RCC 7860 (cell line): ENCODE data around the gene ABCG1.

Source experiments
- DNase-seq: peaks from one replicate; pipeline ENCODE4 v3.0.0-alpha.2; 2015; ENCODE audit warnings: low spot score
- FAIRE-seq: peaks from 2 replicates; lab custom pipeline; 2012; peaks lifted over from hg19 to GRCh38; lab: Jason Lieb, UNC

ABCG1 gene

DNA sequence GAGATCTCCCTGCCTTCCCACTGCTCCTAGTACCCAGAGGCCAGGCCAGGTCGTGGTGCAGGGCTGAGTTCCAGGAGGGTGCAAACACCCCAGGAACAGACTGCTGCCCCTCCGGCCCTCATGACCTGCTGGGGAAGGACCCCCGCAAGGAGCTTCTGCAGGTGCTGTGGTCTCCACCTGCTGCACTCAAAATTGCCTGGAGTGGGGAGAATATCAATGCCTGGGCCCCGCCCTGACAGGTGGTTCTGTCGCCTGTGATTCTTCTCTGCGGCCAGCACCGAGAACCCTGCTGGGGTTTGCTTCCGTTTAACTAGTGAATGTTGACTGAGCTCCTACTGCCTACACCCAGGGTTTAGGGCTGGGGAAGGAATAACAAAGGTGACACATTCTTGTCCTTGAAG lies 98.4 kb downstream of the ABCG1 start:
- DNase-seq (no peak), FAIRE-seq (no peak)

DNA sequence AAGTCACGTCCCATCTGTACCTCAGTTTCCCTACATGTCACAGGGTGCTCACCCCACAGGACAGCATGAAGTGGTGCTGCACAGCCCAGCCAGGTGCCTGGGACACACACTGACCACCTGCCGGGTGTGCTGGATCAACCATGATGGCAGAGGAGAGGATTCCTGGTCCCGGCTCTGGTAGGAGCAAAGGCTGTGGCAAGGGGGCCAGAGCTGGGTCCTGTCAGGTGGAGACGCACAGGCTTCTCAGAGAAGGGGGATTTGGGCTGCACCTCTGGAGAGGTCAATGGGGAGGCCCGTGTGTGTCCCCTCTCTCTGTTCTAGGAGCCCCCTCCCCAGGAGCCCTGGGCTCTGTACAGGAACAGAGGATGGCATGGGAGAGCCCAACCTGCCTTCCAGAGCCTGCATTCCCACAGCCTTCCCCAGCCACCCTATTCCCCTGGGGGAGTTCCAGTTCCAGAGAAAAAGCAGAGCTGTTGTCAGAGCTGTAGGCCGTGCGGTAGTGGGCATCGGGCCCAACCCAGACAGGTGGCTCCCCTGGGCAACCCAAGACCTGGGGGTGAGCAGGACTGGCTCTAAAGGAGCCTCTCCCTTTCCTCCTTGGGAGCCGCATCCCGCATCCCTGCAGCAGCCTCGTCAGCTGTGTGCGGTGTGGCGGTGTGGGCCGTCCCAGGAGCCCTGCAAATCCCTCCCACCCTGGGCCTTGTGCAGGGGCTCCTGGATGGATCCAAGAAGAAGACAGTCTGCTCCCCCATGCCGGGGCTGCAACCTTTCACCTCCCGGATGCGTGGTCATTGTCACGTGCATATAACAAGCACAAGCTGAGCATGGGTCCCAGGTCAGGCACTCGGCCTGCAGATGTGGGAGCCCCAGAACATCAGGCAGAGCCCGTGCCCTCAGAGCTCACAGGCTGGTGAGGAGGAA lies 99.1 kb downstream of the ABCG1 start:
- no peak for DNase-seq
- no peak for FAIRE-seq

DNA sequence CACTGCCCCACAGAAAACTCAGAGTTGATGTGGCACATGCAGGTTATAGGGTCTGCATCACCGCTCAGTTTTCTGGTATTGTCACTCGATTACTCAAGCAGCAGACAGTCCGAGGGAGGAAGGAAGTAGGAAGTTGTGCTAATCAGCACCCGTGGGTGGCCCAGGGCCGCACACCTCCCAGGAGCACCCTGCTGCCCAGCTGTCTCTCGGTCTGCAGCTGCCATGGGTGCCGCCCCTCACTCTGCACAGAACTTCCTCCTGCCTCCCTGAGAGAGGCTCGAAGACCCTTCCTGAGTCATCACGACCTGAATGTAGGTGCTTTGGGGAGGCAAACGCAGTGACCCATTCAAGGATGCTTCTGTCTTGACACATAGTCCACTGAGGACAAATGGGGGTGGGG lies 100.4 kb downstream of the ABCG1 start:
- DNase-seq: no peak
- FAIRE-seq: no peak

DNA sequence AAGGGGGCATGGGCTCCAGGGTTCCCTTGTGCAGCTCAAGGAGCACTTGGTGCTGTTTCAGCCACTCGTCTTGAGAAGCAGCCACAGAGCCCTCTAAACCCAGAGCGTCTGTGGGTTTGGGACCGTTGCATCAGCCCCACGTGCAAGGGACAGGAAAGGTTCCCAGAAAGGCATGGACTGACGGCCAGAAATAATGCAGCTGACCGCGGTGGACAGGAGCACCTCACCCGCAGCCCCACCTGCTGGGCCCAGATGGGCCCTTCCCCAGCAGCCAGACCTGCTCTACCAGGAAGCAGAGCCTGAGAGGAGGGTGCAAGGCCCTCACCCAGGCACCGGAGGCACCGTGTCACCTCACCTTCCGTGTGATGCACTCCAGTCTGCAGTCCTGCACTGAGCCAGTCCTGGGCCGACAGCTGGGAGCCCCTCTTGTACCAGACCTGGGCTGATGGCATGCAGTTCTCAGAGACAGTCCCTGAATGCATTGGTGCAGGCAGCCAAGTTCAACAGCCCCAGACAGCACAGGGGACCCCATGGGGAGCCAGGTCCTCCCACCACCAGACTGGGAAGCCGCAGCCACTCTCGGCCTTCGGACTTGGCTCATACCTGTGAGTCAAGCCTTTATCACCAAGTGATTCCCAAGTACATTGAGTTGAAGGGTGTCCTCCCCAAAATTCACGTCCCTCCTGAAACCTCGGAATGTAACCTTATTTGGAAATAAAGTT lies 101.1 kb downstream of the ABCG1 start:
- FAIRE-seq (no peak), DNase-seq (no peak)

DNA sequence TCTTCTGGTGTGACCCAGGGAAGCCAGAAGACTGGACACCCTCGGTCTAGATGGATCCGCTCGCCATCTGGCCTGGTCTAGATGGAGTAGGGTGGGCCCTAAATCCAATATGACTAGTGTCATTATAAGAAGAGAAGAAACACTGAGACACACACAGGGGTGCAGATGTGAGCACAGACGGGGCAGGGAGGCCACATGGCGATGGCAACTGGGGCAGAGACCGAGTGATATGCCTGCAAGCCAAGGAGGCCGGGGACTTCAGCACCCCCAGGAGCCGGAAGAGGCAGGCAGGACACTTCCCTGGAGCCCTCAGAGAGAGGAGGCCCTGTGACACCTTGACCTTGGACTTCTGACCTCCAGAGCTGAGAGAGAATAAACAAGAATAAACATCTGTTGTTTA lies 101.9 kb downstream of the ABCG1 start:
- DNase-seq (no peak), FAIRE-seq (no peak)

DNA sequence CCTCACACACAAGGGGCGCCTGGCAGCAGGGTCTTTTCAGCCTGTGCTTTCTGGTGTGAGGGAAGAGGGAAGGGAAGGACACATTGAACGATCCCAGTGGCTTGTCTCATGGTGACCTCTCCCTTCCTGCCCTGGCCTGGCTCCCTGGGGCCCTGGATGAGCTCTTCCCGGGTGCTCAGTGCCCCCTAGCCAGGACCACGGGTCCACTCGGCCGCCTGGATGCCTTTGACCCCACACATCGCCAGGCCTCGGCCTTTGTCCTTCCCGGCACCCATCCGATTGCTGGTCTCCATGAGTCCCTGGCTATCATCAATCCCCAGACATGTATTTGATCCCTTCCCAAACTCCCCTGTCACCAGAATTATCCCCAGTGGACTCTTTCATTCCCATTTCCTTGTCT lies 102.3 kb downstream of the ABCG1 start:
- FAIRE-seq: no peak
- no peak for DNase-seq

DNA sequence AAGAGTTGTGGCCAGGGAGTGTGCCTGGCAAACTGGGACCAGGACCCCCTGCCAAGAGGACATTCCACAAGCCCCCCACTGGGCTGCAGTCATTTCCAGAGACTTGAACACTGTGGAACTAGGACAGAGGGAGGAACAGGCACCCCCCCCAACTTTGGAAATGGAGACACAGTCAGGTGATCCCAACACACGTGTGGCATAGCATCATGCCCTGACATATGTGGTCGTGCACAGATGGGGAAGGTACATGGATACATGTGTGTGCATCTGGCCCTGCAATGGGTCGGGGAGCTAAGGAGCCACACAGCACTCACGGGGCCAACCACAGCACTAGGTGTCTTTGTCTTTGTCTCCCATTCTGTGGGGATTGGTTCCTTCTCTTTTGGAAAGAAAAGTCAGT lies 102.9 kb downstream of the ABCG1 start:
- no peak for FAIRE-seq
- DNase-seq: no peak

DNA sequence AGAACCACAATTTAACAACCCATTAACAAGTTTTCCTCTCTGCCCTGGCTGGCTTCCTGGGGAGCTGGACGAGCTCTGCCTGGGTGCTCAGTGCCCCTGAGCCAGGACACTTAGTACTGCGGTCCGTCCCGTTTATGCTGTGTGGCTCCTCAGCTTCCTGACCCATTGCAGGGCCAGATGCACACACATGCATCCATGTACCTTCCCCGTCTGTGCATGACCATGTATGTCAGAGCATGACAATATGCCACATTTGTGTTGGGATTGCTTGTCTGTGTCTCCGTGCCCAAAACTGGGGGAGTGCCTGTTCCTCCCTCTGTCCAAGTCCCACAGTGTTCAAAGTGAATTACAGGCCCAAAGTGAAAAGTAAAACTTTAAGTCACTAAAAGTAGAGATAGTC lies 106.0 kb downstream of the ABCG1 start:
- DNase-seq (no peak), FAIRE-seq (no peak)

DNA sequence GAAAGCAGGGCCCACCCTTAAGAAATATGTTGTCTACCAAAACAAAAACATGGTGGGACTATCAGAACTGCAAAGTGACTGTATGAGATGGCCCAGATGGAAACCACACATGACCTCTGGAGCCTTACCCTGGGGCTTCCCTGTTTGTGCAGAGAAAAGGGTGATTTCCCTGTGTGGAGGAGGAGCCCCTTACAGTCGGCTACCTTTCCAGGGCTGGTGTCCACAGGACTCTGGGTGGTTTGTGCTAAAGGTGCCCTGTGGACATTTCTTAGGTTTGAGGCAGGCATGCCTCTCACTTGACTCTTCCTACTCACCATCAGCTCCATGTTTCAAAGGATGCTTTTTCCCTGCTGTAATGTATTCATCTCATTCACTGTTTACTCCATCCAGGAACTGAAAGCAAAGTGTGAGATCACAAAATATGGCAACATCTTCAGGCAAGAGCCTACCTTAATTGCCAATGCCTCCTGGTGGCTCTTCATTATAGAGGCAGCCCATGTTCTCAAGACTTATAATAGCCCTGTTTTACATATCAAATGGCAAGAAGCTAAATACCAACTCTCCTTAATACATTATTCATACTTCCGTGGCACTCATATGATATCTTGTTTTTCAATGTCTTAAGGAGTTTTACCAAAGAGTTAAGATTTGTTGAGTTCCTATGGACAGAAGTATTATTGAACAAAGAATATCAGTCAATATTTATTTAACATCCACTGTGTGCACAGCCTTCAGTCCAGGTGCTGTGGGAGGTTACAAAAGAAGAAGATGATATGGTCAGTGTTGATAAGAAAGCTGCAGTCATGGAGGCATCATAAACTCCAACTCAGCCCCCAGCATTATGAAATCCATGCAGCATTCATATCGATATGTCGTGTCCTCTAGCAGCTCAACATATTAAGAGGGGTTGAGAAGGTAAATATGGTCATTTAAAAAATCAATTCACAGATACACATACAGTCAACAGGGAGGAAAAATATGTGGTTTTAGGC lies 111.7 kb downstream of the ABCG1 start:
- FAIRE-seq (no peak), DNase-seq (no peak)

DNA sequence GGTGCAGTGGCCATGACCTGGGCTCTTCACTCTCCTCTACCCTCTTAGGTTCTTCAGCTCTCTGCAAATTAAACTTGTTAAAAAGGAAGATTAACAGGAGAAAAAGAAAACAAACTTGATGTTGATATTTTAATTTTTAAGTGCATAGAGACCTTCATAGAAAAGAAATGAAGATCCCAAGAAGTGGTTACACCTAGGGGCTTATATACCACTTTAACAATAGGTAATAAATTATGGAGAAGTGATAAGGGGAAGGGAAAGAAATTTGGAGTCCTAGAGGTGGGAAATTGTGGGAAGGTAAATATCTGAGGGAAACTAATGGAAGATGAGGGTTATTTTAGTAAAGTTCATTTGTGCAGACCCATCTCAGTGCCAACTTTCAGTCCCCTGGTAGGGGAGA lies 112.7 kb downstream of the ABCG1 start:
- no peak for FAIRE-seq
- DNase-seq: no peak

DNA sequence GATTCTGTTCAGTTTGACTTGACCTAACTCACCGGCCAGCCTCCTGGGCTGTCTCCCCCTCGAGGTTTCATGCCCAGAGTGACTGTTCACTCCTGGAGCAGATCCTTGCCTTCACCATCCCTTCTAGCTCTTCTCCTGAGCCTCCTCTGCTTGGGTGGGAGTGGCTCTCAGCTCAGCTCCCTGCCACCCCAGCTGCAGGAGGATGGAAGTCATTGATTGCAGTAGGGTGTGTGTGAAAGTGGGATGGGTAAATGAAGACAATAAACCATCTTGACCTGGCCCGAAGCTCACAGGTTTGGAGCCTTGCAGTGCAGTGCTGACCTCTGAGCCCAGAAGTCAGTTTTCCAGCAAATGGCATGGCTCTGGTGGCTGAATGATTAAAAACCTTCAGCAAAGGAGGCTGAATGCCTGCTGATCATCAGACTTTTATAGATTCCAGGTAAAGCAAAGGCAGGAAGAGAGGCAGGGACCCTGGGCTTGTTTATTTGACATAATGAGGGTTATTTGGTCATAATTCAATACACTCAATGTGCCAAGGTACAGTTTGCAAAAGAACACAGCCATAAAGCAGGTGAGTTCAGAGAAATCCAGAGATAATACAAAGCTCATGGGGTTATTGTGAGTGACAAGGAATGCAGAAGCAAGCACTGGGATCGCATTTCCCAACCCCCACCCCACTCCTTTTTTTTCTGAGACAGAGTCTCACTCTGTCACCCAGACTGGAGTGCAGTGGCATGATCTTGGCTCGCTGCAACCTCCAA lies 113.8 kb downstream of the ABCG1 start:
- FAIRE-seq (no peak), DNase-seq (no peak)

DNA sequence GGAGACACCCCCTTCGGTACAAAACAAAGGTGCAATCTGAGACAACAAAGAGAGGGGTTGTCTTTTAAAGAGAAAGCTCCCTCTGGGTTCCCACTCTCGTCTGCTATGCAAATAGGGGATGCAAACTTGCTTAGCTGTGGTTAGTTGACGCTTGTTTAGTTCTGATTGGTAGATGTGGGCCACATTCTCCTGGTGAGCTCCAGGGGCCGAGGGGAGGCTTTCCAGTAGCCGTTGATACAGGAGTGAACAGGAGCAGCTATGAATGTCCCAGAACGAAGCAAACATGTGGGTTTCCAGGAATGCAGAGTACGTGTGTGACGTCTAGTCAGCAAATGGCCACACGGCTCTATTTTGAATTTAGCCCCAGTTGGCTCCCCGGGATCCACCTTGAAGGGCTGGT lies 117.1 kb downstream of the ABCG1 start:
- DNase-seq: no peak
- no peak for FAIRE-seq

DNA sequence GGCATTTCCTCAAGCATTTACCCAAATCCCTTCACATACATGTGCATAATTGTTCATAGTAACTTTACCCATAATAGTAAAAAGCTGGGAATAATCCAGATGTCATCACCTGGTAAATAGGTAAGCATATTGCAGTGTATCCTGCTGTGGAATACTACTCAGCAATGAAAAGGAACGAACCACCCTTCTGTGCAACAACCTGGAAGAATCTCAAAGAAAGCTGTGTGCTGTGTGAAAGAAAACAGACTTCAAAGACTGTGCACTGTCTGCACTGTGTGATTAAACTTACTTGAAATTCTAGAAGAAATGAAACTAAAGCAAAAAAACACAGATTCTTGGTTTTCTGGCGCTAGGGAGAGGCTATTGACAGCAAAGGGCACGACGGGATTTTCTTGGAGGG lies 118.3 kb downstream of the ABCG1 start:
- FAIRE-seq: no peak

DNA sequence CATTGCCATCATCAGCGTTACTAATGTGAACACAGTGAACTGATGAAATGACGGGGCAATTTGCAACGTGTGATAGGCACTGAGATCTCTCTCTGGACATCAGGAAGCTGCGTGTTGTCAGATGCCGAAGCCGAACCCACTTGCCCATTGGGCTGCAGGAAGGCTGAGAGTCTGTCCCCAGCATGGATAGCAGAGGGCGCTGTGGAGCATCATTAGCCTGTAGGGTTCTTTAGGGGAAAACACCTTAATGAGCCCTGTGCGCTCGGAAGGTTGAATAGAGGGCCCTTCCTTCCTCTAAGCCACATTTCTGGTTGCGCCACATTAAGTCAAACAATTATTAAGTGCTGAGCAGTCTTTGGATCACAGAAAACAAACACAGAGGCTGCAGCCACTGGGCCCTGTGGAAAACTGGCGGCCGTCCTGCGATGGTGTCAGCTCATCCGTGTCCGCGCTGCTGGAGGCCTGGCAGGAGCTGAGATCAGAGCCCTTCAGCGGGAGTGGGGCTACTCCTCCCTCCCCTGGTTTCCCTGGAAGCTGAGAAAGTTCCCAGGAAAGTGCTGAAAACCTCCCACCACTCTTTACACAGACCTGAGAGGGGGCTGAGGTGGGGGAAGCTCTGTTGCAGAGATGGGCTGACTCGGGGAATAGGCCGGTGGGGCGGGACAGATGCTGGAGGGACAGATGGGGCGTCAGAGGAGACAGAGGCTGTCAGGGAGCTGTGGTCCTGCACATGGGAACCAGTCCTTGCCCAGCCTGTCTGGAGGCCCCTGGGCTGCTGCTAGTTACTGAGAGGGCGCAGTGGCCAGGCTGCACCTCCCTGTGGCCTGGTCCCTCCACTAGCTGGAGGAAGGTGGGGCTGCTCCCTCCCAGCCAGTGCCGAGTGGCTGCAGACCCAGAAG lies 119.1 kb downstream of the ABCG1 start:
- peak; percentile 66 for DNase-seq
- peak; percentile 59 for FAIRE-seq

More for the DNA sequence above, 118.3 kb downstream of the ABCG1 start:
- DNase-seq: no peak

DNA sequence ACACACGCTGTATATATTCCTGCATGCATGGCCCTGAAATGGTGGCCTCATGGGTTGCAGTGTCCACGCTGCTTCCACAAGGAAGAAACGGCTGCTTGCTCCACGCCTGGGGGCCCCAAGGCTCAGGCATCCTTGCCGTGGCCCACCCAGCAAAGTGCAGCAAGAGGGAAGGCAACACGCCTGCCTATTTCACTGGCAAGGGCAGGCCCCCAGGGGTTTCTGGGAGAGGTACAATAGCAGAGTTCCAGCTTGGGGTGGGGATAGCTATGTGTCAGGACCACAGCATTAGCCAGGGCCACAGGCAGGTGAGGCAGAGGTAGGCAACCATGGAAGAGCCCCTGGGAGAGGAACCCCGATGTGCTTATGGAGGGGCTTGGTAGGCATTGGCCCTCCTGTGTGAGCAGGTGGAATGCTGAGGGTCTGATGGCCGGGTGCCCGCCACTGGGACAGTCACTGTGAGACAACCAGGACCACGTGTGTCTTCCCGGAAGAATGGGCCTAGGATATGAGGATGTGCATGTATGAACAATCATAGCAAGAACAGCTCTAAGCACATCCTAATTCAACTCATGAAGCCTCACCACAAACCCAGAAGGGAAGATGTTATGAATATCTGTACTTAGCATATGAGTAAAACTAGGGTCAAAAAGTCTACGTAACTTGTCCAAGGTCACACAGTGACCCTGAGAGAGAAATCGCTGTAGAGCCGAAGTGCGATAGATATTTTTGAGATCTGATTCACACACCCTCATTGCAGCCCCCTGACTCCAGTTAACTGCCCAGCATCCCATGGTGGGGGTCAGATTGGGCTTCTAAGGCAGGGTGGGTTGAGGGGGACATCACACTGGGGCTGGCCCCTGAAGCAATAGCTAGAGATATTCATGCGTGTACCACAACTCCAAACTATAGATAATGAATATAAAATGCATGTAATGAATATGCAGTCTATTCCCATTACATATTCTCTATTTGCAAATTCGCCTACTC lies 120.1 kb downstream of the ABCG1 start:
- FAIRE-seq (no peak), DNase-seq (no peak)

DNA sequence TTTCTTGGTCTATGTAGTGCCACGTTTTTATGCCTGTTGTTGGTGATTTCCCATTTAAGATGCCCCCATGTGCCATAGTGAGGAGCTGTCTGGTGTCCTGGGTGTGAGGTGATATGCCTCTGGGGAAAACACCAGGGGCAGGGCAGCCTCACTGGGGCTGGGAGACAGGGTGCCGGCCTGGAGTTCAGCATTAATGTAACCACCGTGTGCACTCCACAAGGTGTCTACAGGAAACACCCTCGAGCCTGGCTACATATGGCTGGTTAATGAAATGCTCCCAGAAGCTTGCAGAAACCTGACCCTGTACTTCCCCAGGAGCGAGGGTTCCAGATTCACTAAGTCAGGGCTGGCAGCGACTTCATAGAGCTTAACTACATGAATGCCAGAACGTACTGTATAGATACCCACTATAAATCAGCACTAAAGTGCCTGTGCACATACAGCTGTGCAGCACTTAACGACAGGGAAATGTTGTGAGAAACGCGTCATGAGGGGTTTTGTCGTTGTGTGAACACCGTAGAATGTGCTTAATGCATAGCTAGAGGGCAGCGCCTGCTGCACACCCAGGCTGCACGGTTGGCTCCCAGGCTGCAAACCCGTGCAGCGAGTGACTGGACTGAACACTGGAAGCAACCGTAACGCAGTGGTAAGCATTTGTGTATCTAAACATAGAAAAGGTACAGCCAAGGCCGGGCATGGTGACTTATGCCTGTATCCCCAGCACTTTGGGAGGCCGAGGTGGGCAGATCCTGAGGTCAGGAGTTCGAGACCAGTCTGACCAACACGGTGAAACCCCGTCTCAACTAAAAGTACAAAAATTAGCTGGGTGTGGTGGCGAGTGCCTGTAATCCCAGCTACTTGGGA lies 121.5 kb downstream of the ABCG1 start:
- DNase-seq: no peak

More for the DNA sequence above, 121.5 kb downstream of the ABCG1 start:
- FAIRE-seq: no peak
